OCI-LY7 (cell line): ENCODE results near the gene RNF115. TPM values are rescaled to one million over a fixed set of nuclear protein-coding genes. Genes with fewer than 3 reads are reported as not detected.

Experiments
- BruUV-seq: library from RNA; stranded (reverse); fragments of 400-500 nt; replicated peaks from 2 replicates; lab custom pipeline; 2021; lab: Mats Ljungman, UMichigan
- CTCF ChIA-PET: fragments of 300-600 bp; sonication (Branson Sonifier 250); formaldehyde crosslinking; loops from one replicate; lab custom pipeline; 2022; ENCODE audit warnings: antibody characterized with exemption; ENCODE audit not compliant: unreplicated experiment; lab: Charles Lee
- POLR2A ChIA-PET: fragments of 300-600 bp; sonication (Branson Sonifier 250); formaldehyde crosslinking; loops from one replicate; lab custom pipeline; 2022; ENCODE audit warnings: antibody characterized with exemption; lab: Charles Lee
- DNase-seq: peaks from one replicate; pipeline ENCODE4 v3.0.0-alpha.2; 2015; ENCODE audit warnings: low spot score
- H2AFZ ChIP-seq: fragments of 200-600 bp; sonication (generic), shearing (Covaris generic); 2 replicates; pipeline ENCODE4 v1.6.1; 2014; ENCODE audit warnings: mild to moderate bottlenecking, antibody characterized with exemption, low read length, moderate library complexity
- H3K27ac ChIP-seq: fragments of 200-600 bp; sonication (generic); 2 replicates; pipeline ENCODE4 v1.5.1; 2014; ENCODE audit warnings: mixed run types, low read depth, mild to moderate bottlenecking, moderate library complexity, low read length, inconsistent platforms; ENCODE audit not compliant: poor library complexity, severe bottlenecking
- H3K36me3 ChIP-seq: fragments of 200-600 bp; sonication (generic); 2 replicates; pipeline ENCODE4 v1.6.1; 2014; ENCODE audit warnings: mild to moderate bottlenecking, antibody characterized with exemption, low read length, moderate library complexity, mixed read lengths; ENCODE audit not compliant: insufficient read depth
- H3K4me1 ChIP-seq: fragments of 200-600 bp; sonication (generic); 2 replicates; pipeline ENCODE4 v1.5.1; 2014; ENCODE audit warnings: mild to moderate bottlenecking, low read length; ENCODE audit not compliant: insufficient read depth, poor library complexity, severe bottlenecking
- H3K4me2 ChIP-seq: fragments of 200-600 bp; sonication (generic); 2 replicates; pipeline ENCODE4 v1.6.1; 2014; ENCODE audit warnings: mild to moderate bottlenecking, low read length
- H3K4me3 ChIP-seq: fragments of 200-600 bp; sonication (generic); 2 replicates; pipeline ENCODE4 v1.5.1; 2014; ENCODE audit warnings: mild to moderate bottlenecking, low read depth, low read length; ENCODE audit not compliant: poor library complexity, severe bottlenecking
- H3K79me2 ChIP-seq: fragments of 200-600 bp; sonication (generic); 2 replicates; pipeline ENCODE4 v1.6.1; 2016; ENCODE audit warnings: low read depth, mild to moderate bottlenecking, low read length, moderate library complexity, mixed read lengths; ENCODE audit not compliant: insufficient read depth
- H3K9me2 ChIP-seq: fragments of 200-600 bp; sonication (generic); 2 replicates; pipeline ENCODE4 v1.6.1; 2016; ENCODE audit warnings: mild to moderate bottlenecking, low read length, mixed read lengths; ENCODE audit not compliant: insufficient read depth
- H3K9me3 ChIP-seq: fragments of 200-600 bp; sonication (generic); 2 replicates; pipeline ENCODE4 v1.6.1; 2014; ENCODE audit warnings: mild to moderate bottlenecking, mixed run types, low read length, mixed read lengths
- H4K20me1 ChIP-seq: fragments of 200-600 bp; sonication (generic); 2 replicates; pipeline ENCODE4 v1.6.1; 2014; ENCODE audit warnings: mild to moderate bottlenecking, antibody characterized with exemption, low read length, moderate library complexity, mixed read lengths; ENCODE audit not compliant: insufficient read depth
- EZH2phosphoT487 ChIP-seq: fragments of 200-600 bp; sonication (generic); IDR thresholded peaks from 2 replicates; pipeline ENCODE4 v1.6.1; 2018; ENCODE audit warnings: low read depth, borderline replicate concordance, mild to moderate bottlenecking, mixed run types, antibody characterized with exemption, low read length, moderate library complexity, mixed read lengths
- intact Hi-C: fragments of 100-400 bp; cut with micrococcal nuclease; formaldehyde crosslinking; loops from one replicate; pipeline ENCODE4 v1.10.0; 2022; ENCODE audit not compliant: unreplicated experiment
- total RNA-seq, 2 experiments: library from RNA; depleted of rRNA in 1 of 2; stranded (reverse); fragments of >200 nt in 1 of 2; shearing (Covaris generic) in 1 of 2; gene quantifications; 2 replicates each; pipeline ENCODE4 v1.2.3, GENCODE V29; 2014 to 2022
- TF ChIP-seq, protein P1 (sequence below): fragments of 200-600 bp; sonication (generic); conservative IDR thresholded peaks from 2 replicates; pipeline ENCODE4 v1.5.1; 2014; ENCODE audit warnings: mild to moderate bottlenecking, antibody characterized with exemption, low read length, moderate library complexity, mixed read lengths

Gene RNF115
- total RNA-seq, 2 experiments from 2014 or later, result 14.8 to 24.0 TPM

- H3K27ac ChIP-seq, result no peak overlapping the region
- no peaks in the 10 kb centered on the region for H3K9me2 ChIP-seq
- ChIA-PET POLR2A (no interaction called here), CTCF (interaction anchor here (1.6 kb wide), 1 partner anchor 9 kb away, joined by 4 read pairs; the partner anchor contains the start of gene PIAS3)
- intact Hi-C loops, result loop anchor here (5.0 kb wide), 1 partner anchor 128 kb away; no protein-coding TSS in a partner anchor
- no peak overlapping the region for H3K4me2 ChIP-seq
- no TSS peak for BruUV-seq
- H4K20me1 ChIP-seq, result no peaks in the 10 kb centered on the region
- H3K4me1 ChIP-seq, result peaks cover 20% of the 10 kb centered on the region
- H3K9me3 ChIP-seq, result no peaks in the 10 kb centered on the region
- H2AFZ ChIP-seq, result no peak overlapping the region
- no peak for TF ChIP-seq EZH2phosphoT487
- TF ChIP-seq, protein P1, sequence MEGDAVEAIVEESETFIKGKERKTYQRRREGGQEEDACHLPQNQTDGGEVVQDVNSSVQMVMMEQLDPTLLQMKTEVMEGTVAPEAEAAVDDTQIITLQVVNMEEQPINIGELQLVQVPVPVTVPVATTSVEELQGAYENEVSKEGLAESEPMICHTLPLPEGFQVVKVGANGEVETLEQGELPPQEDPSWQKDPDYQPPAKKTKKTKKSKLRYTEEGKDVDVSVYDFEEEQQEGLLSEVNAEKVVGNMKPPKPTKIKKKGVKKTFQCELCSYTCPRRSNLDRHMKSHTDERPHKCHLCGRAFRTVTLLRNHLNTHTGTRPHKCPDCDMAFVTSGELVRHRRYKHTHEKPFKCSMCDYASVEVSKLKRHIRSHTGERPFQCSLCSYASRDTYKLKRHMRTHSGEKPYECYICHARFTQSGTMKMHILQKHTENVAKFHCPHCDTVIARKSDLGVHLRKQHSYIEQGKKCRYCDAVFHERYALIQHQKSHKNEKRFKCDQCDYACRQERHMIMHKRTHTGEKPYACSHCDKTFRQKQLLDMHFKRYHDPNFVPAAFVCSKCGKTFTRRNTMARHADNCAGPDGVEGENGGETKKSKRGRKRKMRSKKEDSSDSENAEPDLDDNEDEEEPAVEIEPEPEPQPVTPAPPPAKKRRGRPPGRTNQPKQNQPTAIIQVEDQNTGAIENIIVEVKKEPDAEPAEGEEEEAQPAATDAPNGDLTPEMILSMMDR, result peak; percentile 75
- H3K79me2 ChIP-seq, result no peaks in the 10 kb centered on the region
- H3K4me3 ChIP-seq, result no peak overlapping the region
- DNase-seq, result no peak
- peaks cover 49% of the 10 kb centered on the region for H3K36me3 ChIP-seq
These were observed 25.7 kb upstream of the RNF115 start for GRCh38 chr1:145849356-145850160.

- H3K4me1 ChIP-seq, result peaks cover 33% of the 10 kb centered on the region
- ChIA-PET CTCF (interaction anchor here (1.5 to 4.9 kb wide), 2 partner anchors 11 to 20 kb away, joined by 3 to 44 read pairs; partner anchors contain the start of gene PIAS3), POLR2A (interaction anchor here (0.7 to 6.2 kb wide), 5 partner anchors 11 to 117 kb away, joined by 3 to 65 read pairs (median 4); partner anchors contain the start of genes ANKRD34A, PIAS3 and POLR3GL)
- H3K9me3 ChIP-seq, result no peaks in the 10 kb centered on the region
- H2AFZ ChIP-seq, result no peak overlapping the region
- H4K20me1 ChIP-seq, result no peaks in the 10 kb centered on the region
- no peak overlapping the region for H3K27ac ChIP-seq
- no TSS peak for BruUV-seq
- intact Hi-C loops, result loop anchor here (5.0 kb wide), 1 partner anchor 129 kb away; no protein-coding TSS in a partner anchor
- H3K79me2 ChIP-seq, result no peaks in the 10 kb centered on the region
- no peak for DNase-seq
- no peak overlapping the region for H3K4me3 ChIP-seq
- H3K9me2 ChIP-seq, result no peaks in the 10 kb centered on the region
- peaks cover 50% of the 10 kb centered on the region for H3K36me3 ChIP-seq
- no peak overlapping the region for H3K4me2 ChIP-seq
- no peak for TF ChIP-seq EZH2phosphoT487
- TF ChIP-seq, protein P1, result no peak
These were observed 23.9 kb upstream of the RNF115 start for GRCh38 chr1:145847827-145848226.
